AG09319 (cell line): ENCODE data around the gene PMS2.

Source experiments
- DNase-seq: peaks from one replicate; pipeline ENCODE4 v3.0.0-alpha.2; 2010; ENCODE audit warnings: low read depth; ENCODE audit errors: extremely low read depth
- CTCF ChIP-seq: IDR thresholded peaks from 2 replicates; pipeline ENCODE4 v1.5.1; 2011; ENCODE audit warnings: low read depth, mild to moderate bottlenecking, inconsistent platforms, low read length, moderate library complexity

Gene PMS2

GRCh38 chr7:6032641-6033040, 23.8 kb upstream of the PMS2 start:
- no peak for DNase-seq
- no peak for TF ChIP-seq CTCF

- TF ChIP-seq CTCF, result no peak
- no peak for DNase-seq
Measured at GRCh38 chr7:6032167-6032566, 23.3 kb upstream of the PMS2 start.

- DNase-seq, result no peak
- TF ChIP-seq CTCF, result no peak
Measured at GRCh38 chr7:6031567-6031966, 22.7 kb upstream of the PMS2 start.

- TF ChIP-seq CTCF, result no peak
- no peak for DNase-seq
Measured at GRCh38 chr7:6030988-6031387, 22.1 kb upstream of the PMS2 start, which contains the start of gene ANKRD61. Gene ANKRD61, plus strand, starts transcription at chr7:6031376. Its CDS starts 0 bp downstream, at chr7:6031376.

- DNase-seq, result no peak
- TF ChIP-seq CTCF, result no peak
Measured at GRCh38 chr7:6028563-6028962, 19.7 kb upstream of the PMS2 start.

GRCh38 chr7:6027806-6028365, 19.0 kb upstream of the PMS2 start:
- no peak for TF ChIP-seq CTCF

GRCh38 chr7:6026820-6027311, 18.0 kb upstream of the PMS2 start:
- DNase-seq, result no peak
- no peak for TF ChIP-seq CTCF

More at GRCh38 chr7:6027806-6028365, 19.0 kb upstream of the PMS2 start:
- DNase-seq, result no peak
